Measurements from ENCODE around the gene TSPAN9.

The TSPAN9 gene

GRCh38 chr12:3247629-3248161, 170.5 kb downstream of the TSPAN9 start:
- no peak overlapping the region for H3K9ac ChIP-seq (ENCODE audit: low read depth in 1 of 2, low read length in 2 of 2)
- no peak overlapping the region for H3K27ac ChIP-seq (ENCODE audit: low read depth in 2 of 2, low read length in 2 of 2)
- peaks cover 0 to 3% of the 10 kb centered on the region in 2 donors for H3K4me1 ChIP-seq (ENCODE audit: control insufficient read depth in 2 of 2, insufficient read depth in 2 of 2, low read length in 2 of 2)
- H3K4me3 ChIP-seq (ENCODE audit: low read length in 2 of 2): no peak overlapping the region
- no peaks in the 10 kb centered on the region for H3K27me3 ChIP-seq (ENCODE audit: control insufficient read depth in 2 of 2, insufficient read depth in 2 of 2, low read length in 2 of 2)
- H3K9me3 ChIP-seq (ENCODE audit: control insufficient read depth in 2 of 2, low read length in 2 of 2): no peaks in the 10 kb centered on the region
- no peaks in the 10 kb centered on the region for H3K36me3 ChIP-seq (ENCODE audit: control insufficient read depth in 2 of 2, insufficient read depth in 2 of 2, low read length in 2 of 2)

- Histone ChIP-seq H3K9me3 (ENCODE audit: control insufficient read depth in 2 of 2, low read length in 2 of 2) (no peaks in the 10 kb centered on the region), H3K9ac (ENCODE audit: low read depth in 1 of 2, low read length in 2 of 2) (no peak overlapping the region), H3K36me3 (ENCODE audit: control insufficient read depth in 2 of 2, insufficient read depth in 2 of 2, low read length in 2 of 2) (no peaks in the 10 kb centered on the region), H3K4me3 (ENCODE audit: low read length in 2 of 2) (no peak overlapping the region), H3K4me1 (ENCODE audit: control insufficient read depth in 2 of 2, insufficient read depth in 2 of 2, low read length in 2 of 2) (peaks cover 0 to 3% of the 10 kb centered on the region in 2 donors), H3K27me3 (ENCODE audit: control insufficient read depth in 2 of 2, insufficient read depth in 2 of 2, low read length in 2 of 2) (no peaks in the 10 kb centered on the region), H3K27ac (ENCODE audit: low read depth in 2 of 2, low read length in 2 of 2) (no peak overlapping the region)
Measured at GRCh38 chr12:3249081-3249800, 172.1 kb downstream of the TSPAN9 start.

- Histone ChIP-seq H3K36me3 (ENCODE audit: control insufficient read depth in 2 of 2, insufficient read depth in 2 of 2, low read length in 2 of 2) (no peaks in the 10 kb centered on the region), H3K4me1 (ENCODE audit: control insufficient read depth in 2 of 2, insufficient read depth in 2 of 2, low read length in 2 of 2) (peaks cover 0 to 3% of the 10 kb centered on the region in 2 donors), H3K4me3 (ENCODE audit: low read length in 2 of 2) (no peak overlapping the region), H3K9me3 (ENCODE audit: control insufficient read depth in 2 of 2, low read length in 2 of 2) (no peaks in the 10 kb centered on the region), H3K27ac (ENCODE audit: low read depth in 2 of 2, low read length in 2 of 2) (no peak overlapping the region), H3K27me3 (ENCODE audit: control insufficient read depth in 2 of 2, insufficient read depth in 2 of 2, low read length in 2 of 2) (no peaks in the 10 kb centered on the region), H3K9ac (ENCODE audit: low read depth in 1 of 2, low read length in 2 of 2) (no peak overlapping the region)
Measured at GRCh38 chr12:3250034-3250433, 172.9 kb downstream of the TSPAN9 start.

DNA sequence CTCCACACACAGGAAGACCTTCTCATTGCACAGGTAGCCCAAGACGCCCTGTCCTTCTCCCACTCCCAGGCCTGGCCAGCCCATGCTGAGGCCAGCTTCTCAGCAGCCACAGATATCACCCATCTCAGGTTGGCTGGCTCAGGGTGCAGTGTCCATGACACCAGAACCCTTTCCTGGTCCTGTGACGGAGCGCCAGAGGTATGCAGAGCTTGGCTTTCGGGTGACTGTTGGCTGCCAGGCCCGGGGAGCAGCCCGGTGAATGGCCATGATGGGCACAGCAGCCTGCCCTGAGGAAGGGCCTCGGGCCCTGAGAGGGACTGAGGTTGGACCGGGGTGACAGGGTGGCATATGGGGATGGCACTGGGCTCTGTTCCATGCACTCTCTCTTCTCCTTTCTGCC, 173.4 kb downstream of the TSPAN9 start:
- Histone ChIP-seq H3K27ac (ENCODE audit: low read depth in 2 of 2, low read length in 2 of 2) (no peak overlapping the region), H3K9me3 (ENCODE audit: control insufficient read depth in 2 of 2, low read length in 2 of 2) (no peaks in the 10 kb centered on the region), H3K4me3 (ENCODE audit: low read length in 2 of 2) (no peak overlapping the region), H3K27me3 (ENCODE audit: control insufficient read depth in 2 of 2, insufficient read depth in 2 of 2, low read length in 2 of 2) (no peaks in the 10 kb centered on the region), H3K9ac (ENCODE audit: low read depth in 1 of 2, low read length in 2 of 2) (no peak overlapping the region), H3K36me3 (ENCODE audit: control insufficient read depth in 2 of 2, insufficient read depth in 2 of 2, low read length in 2 of 2) (no peaks in the 10 kb centered on the region), H3K4me1 (ENCODE audit: control insufficient read depth in 2 of 2, insufficient read depth in 2 of 2, low read length in 2 of 2) (peaks cover 0 to 3% of the 10 kb centered on the region in 2 donors)

- Histone ChIP-seq H3K36me3 (ENCODE audit: control insufficient read depth in 2 of 2, insufficient read depth in 2 of 2, low read length in 2 of 2) (no peaks in the 10 kb centered on the region), H3K27ac (ENCODE audit: low read depth in 2 of 2, low read length in 2 of 2) (no peak overlapping the region), H3K4me3 (ENCODE audit: low read length in 2 of 2) (no peak overlapping the region), H3K9ac (ENCODE audit: low read depth in 1 of 2, low read length in 2 of 2) (no peak overlapping the region), H3K4me1 (ENCODE audit: control insufficient read depth in 2 of 2, insufficient read depth in 2 of 2, low read length in 2 of 2) (peaks cover 0 to 3% of the 10 kb centered on the region in 2 donors), H3K9me3 (ENCODE audit: control insufficient read depth in 2 of 2, low read length in 2 of 2) (no peaks in the 10 kb centered on the region), H3K27me3 (ENCODE audit: control insufficient read depth in 2 of 2, insufficient read depth in 2 of 2, low read length in 2 of 2) (no peaks in the 10 kb centered on the region)
Measured at GRCh38 chr12:3251067-3251466, 173.9 kb downstream of the TSPAN9 start.

DNA sequence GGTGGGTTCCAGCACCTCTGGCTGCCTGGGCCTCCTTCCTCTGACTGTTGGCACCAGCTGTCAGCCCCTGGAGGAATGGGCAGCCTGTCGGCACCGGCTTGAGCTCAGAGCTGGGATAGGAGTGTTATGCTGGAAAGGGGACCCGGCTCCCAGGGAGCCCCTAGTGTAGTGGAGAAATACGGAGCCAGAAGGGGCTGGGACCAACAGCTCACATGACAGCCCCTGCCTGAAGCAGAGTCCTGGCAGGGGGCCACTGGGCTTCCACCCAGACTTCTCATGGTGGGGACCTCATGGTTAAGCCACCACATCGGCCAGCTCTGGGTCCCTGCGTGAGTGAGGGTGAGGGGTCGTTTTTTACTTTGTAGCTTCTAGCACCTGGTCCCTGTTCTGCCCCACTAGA, 174.5 kb downstream of the TSPAN9 start:
- H3K27me3 ChIP-seq (ENCODE audit: control insufficient read depth in 2 of 2, insufficient read depth in 2 of 2, low read length in 2 of 2): no peaks in the 10 kb centered on the region
- no peak overlapping the region for H3K4me3 ChIP-seq (ENCODE audit: low read length in 2 of 2)
- H3K36me3 ChIP-seq (ENCODE audit: control insufficient read depth in 2 of 2, insufficient read depth in 2 of 2, low read length in 2 of 2): no peaks in the 10 kb centered on the region
- H3K27ac ChIP-seq (ENCODE audit: low read depth in 2 of 2, low read length in 2 of 2): no peak overlapping the region
- no peak overlapping the region for H3K9ac ChIP-seq (ENCODE audit: low read depth in 1 of 2, low read length in 2 of 2)
- H3K4me1 ChIP-seq (ENCODE audit: control insufficient read depth in 2 of 2, insufficient read depth in 2 of 2, low read length in 2 of 2): peaks cover 0 to 3% of the 10 kb centered on the region in 2 donors
- H3K9me3 ChIP-seq (ENCODE audit: control insufficient read depth in 2 of 2, low read length in 2 of 2): no peaks in the 10 kb centered on the region

DNA sequence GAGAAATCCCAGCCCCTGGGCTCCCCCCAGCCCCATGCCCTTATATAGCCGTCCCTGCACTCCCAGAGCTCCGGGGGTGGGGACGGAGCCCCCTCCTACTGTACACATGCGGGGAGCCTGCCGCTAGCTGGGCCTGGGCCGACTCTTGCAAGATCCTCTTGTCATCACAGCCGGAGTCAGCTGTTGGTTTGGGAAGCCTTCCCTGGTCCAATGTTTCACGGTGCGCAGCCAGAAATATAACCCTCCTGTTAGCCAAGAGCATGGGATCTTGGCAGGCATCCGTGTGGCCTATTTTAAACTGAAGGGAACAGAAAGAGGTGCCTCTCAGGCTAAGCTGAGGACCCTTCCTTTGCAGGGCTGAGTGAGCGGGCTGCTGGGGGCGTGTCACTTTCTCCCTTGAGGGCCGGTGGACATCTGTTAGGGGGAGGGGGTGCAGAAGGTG, 175.3 kb downstream of the TSPAN9 start:
- no peak overlapping the region for H3K9ac ChIP-seq (ENCODE audit: low read depth in 1 of 2, low read length in 2 of 2)
- H3K27me3 ChIP-seq (ENCODE audit: control insufficient read depth in 2 of 2, insufficient read depth in 2 of 2, low read length in 2 of 2): no peaks in the 10 kb centered on the region
- H3K27ac ChIP-seq (ENCODE audit: low read depth in 2 of 2, low read length in 2 of 2): peak overlapping the region in 1 of 2 donors; percentile 32
- H3K4me1 ChIP-seq (ENCODE audit: control insufficient read depth in 2 of 2, insufficient read depth in 2 of 2, low read length in 2 of 2): peaks cover 0 to 3% of the 10 kb centered on the region in 2 donors
- H3K36me3 ChIP-seq (ENCODE audit: control insufficient read depth in 2 of 2, insufficient read depth in 2 of 2, low read length in 2 of 2): no peaks in the 10 kb centered on the region
- H3K4me3 ChIP-seq (ENCODE audit: low read length in 2 of 2): no peak overlapping the region
- no peaks in the 10 kb centered on the region for H3K9me3 ChIP-seq (ENCODE audit: control insufficient read depth in 2 of 2, low read length in 2 of 2)

GRCh38 chr12:3253682-3254275, 176.6 kb downstream of the TSPAN9 start:
- no peaks in the 10 kb centered on the region for H3K36me3 ChIP-seq (ENCODE audit: control insufficient read depth in 2 of 2, insufficient read depth in 2 of 2, low read length in 2 of 2)
- peaks cover 0 to 3% of the 10 kb centered on the region in 2 donors for H3K4me1 ChIP-seq (ENCODE audit: control insufficient read depth in 2 of 2, insufficient read depth in 2 of 2, low read length in 2 of 2)
- H3K4me3 ChIP-seq (ENCODE audit: low read length in 2 of 2): no peak overlapping the region
- no peaks in the 10 kb centered on the region for H3K9me3 ChIP-seq (ENCODE audit: control insufficient read depth in 2 of 2, low read length in 2 of 2)
- H3K27ac ChIP-seq (ENCODE audit: low read depth in 2 of 2, low read length in 2 of 2): no peak overlapping the region
- H3K27me3 ChIP-seq (ENCODE audit: control insufficient read depth in 2 of 2, insufficient read depth in 2 of 2, low read length in 2 of 2): no peaks in the 10 kb centered on the region
- H3K9ac ChIP-seq (ENCODE audit: low read depth in 1 of 2, low read length in 2 of 2): no peak overlapping the region

- H3K27ac ChIP-seq (ENCODE audit: low read depth in 2 of 2, low read length in 2 of 2): no peak overlapping the region
- H3K36me3 ChIP-seq (ENCODE audit: control insufficient read depth in 2 of 2, insufficient read depth in 2 of 2, low read length in 2 of 2): no peaks in the 10 kb centered on the region
- no peak overlapping the region for H3K9ac ChIP-seq (ENCODE audit: low read depth in 1 of 2, low read length in 2 of 2)
- H3K27me3 ChIP-seq (ENCODE audit: control insufficient read depth in 2 of 2, insufficient read depth in 2 of 2, low read length in 2 of 2): no peaks in the 10 kb centered on the region
- no peaks in the 10 kb centered on the region for H3K9me3 ChIP-seq (ENCODE audit: control insufficient read depth in 2 of 2, low read length in 2 of 2)
- H3K4me3 ChIP-seq (ENCODE audit: low read length in 2 of 2): no peak overlapping the region
- peaks cover 0 to 3% of the 10 kb centered on the region in 2 donors for H3K4me1 ChIP-seq (ENCODE audit: control insufficient read depth in 2 of 2, insufficient read depth in 2 of 2, low read length in 2 of 2)
Measured at GRCh38 chr12:3255057-3255456, 177.9 kb downstream of the TSPAN9 start.

DNA sequence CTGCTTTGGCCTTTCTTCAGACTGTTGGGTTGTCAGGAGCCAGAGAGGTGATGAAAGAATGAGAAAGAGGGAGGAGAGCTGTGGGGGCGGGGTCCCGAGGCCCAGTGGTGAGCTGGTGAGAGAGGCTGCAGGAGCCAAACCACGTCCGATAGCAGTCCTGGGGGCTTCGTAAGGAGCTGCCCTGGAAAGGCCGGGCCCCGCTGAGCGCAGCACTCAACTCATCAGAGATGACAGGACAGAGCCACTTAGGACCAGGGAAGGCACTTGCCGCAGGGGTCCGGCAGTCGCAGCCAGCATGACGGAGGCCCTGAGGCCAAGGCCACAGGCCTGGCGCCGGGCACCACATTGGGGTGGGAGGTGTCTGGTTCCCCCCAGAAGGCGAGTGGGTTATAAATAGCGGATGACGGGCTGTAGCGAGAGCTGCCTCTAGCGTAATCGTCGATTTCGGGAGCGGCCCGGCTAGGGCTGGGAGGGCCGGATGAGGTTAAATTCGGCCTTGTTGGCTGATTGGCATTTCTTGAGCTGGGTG, 179.0 kb downstream of the TSPAN9 start:
- H3K4me3 ChIP-seq (ENCODE audit: low read length in 2 of 2): no peak overlapping the region
- no peaks in the 10 kb centered on the region for H3K9me3 ChIP-seq (ENCODE audit: control insufficient read depth in 2 of 2, low read length in 2 of 2)
- H3K36me3 ChIP-seq (ENCODE audit: control insufficient read depth in 2 of 2, insufficient read depth in 2 of 2, low read length in 2 of 2): no peaks in the 10 kb centered on the region
- H3K4me1 ChIP-seq (ENCODE audit: control insufficient read depth in 2 of 2, insufficient read depth in 2 of 2, low read length in 2 of 2): peaks cover 0 to 3% of the 10 kb centered on the region in 2 donors
- no peak overlapping the region for H3K27ac ChIP-seq (ENCODE audit: low read depth in 2 of 2, low read length in 2 of 2)
- H3K9ac ChIP-seq (ENCODE audit: low read depth in 1 of 2, low read length in 2 of 2): no peak overlapping the region
- no peaks in the 10 kb centered on the region for H3K27me3 ChIP-seq (ENCODE audit: control insufficient read depth in 2 of 2, insufficient read depth in 2 of 2, low read length in 2 of 2)

Data from mucosa of rectum (tissue), 2 donors.